HK-2 (cell line): ENCODE data around the gene SNX13.

Source experiments
- DNase-seq: peaks from one replicate; pipeline ENCODE4 v3.0.0-alpha.2; 2018; ENCODE audit not compliant: unreplicated experiment

Gene SNX13

DNA sequence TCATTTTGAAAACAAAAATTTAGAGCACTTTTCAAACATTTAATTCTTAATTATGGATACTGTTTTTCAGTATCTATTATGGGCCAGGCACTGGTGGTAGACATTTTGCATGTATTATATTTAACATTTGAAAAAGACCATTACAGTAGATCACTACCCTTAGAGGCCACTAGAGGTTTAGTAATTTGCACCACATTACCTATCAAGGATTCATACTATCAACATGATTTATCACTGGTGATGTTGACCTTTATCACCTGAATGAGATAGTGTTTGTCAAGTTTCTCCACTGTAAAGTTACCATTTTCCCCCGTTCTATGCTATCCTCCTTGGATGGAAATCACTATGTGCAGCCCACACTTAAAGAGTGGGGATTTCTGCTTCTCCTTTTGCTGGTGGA lies 4.4 kb upstream of the SNX13 start:
- no peak for DNase-seq

DNA sequence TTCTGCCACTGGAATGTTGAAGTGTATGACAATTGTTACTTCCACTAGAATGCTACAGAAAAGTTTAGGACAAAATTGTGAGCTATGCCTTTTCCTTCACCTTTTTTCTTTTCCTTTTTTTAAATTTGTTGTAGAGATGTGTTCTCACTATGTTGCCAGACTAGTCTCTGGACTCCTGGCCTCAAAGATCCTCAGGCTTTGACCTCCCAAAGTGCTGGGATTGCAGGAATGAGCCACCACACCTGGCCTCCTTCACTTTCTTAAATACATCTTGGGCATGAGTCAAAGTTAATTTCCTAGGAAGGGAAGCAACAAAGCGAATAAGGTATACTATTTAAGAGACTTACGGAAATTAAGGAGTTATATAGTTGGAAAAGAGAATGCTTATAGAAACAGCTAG lies 2.7 kb upstream of the SNX13 start:
- no peak for DNase-seq

DNA sequence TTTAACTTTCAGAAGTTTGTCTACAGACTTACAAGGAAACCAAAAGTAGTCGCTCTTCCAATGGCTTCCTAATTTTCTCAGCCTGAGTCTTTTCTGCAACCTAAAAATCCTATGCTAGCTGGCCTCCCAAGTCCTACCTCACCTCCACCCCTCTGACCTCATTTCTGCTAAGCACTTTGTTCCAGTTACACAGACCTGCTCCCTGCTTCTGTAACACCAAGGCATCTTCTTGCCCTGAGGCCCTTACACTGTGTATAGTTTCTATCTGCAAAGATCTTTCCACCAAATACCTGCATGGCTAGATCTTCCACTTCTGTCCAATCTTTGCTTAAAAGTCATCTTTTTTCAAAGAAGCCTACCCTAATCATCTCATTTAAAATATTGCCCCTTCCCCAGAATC lies 1.9 kb upstream of the SNX13 start:
- DNase-seq = no peak

DNA sequence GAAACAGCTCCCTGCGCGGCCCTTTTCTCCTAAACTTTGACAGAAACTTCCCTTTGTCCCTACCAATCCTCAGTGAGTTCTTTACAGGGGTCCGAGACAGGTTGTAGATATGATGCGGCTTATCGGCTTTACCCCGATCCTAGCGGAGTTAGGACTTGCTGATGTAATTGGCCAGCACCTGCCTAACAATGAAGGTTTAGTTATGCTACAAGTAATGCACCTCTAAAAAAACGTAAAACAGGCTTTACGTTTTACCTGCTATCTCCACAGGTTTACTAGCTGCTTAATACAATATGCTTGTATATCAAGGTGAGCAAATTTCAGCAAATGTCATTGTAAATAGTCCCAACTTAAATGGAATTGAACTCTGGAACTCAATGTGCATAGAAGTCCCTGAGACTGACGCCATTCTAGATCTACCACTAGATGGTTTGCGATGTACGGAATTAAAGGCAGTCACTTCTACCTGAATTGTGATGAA lies 697 bp upstream of the SNX13 start:
- DNase-seq = no peak

DNA sequence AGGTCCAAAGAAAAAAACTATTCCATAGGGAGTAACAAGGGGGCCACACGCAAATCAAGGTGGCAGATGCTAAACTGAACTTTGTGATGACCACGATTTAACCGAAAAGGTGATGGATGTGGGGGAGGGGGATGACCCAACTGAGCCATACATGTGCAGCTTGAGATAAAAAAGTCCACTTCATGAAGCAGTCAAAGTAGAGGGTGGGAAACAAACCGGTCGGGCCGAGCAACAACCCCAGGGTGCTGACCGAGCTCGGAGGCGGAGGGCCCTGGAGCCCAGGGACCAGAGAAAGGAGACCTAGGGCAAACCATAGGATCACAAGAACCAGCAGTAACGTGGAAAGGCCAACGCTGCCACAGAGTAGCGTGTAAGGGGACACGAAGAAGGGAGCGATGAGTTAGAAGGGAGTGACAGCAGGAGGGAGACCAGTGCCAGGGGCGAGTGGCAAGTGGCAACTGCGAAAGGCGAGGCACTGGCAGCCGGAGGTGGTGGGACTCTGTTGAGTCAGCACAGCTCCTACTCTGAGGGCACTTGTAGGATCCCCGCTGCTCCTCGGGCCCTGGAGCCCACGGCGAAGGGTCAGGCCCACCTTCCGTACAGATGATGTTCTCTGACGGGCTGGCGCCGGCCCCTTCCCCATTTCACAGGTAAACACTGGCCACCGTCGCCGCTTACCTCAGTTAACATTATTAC lies 540 bp downstream of the SNX13 start:
- peak; percentile 60 for DNase-seq

DNA sequence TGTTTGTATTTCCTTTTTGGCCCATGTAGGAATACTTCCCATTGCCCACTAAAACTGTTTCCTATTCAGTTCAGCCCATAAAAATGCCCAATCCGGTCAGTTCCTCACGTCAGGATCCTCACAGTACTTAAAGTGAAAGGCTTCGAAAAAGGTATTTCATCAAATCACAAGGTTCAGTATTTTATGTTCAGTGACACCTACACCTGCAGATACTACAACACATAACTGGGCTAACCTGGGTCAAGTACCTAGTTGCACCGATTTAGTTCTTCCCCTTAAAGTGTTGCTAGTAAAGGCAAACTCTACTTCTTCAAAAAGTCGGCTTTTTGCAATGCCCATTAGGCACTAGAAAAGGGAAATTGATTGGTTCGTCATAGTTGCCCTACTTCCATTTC lies 1.1 kb downstream of the SNX13 start:
- DNase-seq = peak; percentile 11

DNA sequence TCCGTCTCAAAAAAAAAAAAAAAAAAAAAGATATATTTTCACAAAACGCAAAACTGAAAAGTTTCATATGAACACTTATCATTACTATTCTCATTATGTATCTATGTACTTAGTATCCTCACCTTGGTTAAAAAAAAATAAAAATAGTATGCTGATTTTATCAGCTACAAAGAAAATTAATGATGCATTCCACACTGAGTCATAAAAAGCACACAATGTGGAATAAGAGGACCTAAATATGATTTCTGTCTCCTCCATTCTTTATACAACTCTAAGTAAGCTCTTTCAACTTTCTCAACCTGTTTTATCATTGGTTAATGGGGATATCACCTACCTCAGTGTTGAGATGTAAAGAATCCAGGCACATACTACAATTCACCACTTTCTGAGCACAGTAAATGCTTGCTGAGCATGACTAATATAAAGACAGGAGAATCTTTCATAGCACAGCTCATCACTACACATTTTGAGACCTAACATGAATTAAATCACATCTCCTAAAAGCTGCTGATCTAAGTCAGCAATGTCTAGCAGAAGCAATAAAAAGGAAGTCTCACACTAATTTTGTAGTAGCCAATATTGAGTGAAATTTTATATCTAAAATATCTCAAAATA lies 2.7 kb downstream of the SNX13 start:
- DNase-seq = no peak

DNA sequence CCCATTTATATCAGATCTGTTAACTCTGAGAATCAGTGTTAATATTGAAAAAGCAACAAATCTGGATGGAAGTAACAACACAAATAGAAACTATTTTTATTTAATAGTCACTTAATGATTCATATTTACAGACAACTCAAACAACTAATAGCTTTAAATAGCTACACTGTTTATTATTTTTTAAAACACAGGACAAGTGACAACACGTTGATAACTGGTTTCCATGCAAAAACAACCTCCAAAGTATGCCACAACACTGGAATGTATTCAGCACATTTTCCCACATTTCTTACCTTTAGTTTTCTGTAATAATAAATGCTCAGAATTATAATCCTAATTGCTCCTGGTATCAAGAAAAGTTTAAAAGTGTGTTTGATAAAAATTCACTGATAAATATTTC lies 4.0 kb downstream of the SNX13 start:
- no peak for DNase-seq

DNA sequence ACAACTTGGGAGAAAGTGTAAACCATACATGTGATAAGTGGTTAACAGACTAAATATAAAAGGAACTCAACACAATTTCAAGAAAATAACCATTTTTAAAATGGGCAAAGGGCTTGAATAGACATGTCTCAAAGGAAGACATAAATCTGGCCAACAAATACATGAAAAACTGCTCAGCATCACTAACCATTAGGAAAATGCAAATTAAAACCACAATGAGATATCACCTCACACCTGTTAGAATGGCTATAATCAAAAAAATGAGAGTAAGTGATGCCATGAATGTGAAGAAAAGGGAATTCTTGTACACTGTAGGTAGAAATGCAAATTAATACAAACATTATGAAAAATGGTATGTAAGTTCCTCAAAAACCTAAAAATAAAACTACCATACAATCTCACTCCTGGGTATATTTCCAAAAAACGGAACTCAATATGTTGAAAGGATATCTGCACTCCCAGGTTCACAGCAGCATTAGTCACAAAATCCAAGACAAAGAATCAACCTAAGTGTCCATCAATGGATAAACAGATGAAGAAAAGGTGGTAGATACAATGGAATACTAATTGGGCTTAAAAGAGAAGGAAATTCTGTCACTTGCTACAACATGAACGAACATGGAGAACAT lies 5.6 kb downstream of the SNX13 start:
- DNase-seq = no peak

DNA sequence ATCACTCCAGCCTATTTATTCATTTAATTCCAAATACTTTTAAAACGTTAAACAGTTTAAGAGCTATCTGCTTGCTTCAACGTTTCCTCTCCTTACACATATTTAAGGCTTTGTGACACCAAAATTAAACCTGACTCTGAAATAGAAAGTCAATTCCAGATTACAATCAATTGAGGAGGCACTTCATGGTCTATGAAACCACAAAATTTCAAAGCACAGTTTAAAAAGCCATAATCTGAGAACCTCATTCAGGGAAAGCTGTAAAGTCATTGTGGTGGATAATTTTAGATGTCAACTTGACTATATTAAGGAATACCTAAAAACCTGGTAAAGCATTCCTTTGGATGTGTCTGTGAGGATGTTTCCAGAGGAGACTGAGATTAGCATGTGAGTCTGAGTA lies 6.2 kb downstream of the SNX13 start:
- DNase-seq = no peak

DNA sequence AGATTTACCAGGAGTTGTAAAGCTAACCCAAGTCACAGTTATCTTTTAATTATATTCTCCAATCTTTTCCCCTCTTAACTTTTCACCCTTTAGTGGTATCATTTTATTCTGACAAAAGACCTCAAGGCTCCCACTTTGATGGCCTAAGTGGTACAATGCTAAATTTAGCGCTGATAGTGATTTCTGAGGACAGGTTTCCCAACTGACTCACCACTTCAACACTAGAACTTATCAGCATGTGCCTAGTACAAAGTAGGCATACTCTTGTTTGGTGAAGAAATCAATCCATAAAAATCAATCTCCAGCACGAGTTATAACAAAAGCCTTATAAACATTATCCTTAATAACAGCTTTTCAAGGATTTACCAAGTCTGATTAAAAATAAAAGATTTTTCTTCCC lies 7.5 kb downstream of the SNX13 start:
- no peak for DNase-seq

DNA sequence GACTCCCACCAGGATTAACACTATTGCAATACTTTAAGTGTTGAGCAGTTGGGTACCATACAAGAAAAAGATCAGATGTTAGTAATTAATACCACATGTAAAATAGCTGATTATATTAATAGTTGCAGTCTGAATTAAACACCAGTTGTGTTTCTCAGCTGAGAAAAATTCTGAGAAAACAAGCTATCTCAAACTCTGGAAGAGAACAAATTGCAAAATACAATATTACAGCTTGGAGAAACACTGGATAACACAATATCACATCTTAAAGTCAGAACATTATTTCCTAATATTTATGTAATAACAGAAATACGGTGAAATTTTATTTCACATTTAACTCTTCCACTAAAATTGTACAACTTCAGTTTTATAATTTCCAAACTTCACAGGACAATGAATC lies 9.2 kb downstream of the SNX13 start:
- DNase-seq = no peak

DNA sequence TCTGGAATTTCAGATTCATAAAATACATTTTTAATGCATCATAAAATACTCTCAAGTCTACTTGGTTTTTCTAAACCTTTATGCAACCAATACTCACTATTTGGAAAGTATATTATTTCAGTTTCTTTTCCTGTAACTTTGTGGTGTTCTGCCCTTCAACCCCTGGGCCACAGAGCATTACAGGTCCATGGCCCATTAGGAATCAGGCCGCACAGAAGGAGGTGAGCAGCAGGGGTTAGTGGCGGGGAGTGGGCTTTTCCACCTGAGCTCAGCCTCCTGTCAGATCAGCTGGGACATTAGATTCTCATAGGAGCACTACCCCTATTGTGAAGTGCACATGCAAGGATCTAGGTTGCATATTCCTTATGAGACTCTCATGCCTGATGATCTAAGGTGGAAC lies 9.7 kb downstream of the SNX13 start:
- no peak for DNase-seq

DNA sequence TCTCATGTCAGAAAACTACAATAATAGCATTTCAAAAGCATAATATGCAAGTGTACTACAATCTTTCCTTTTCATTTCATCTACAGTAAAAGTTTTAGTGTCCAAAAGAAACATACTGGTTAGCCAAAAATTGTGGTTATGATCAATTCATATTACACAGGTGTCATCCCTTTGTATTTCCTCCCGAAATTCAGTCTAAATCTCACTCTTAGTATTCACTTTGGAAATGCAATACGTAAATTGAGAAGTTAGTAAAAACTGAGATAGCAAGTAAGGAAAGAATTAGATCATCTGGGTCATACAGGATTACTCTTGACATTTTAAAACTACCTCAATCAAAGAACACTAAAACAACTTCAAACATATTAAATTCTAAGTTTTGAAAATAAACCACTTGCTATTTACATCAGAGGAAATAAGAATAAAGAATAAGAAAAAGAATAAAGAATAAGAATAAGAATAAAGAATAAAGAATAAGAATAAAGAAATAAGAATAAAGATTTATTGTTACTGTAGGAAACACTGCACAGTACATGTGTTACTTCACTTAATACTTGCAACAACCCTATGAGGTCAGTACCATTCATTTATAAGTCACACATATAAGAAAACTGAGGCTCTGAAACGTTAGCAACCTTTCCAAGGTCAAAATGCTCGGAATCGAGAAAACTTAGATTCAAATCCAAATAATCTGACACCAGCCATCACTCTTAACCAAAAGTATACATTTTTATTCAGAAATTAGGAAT lies 10.5 kb downstream of the SNX13 start:
- no peak for DNase-seq

DNA sequence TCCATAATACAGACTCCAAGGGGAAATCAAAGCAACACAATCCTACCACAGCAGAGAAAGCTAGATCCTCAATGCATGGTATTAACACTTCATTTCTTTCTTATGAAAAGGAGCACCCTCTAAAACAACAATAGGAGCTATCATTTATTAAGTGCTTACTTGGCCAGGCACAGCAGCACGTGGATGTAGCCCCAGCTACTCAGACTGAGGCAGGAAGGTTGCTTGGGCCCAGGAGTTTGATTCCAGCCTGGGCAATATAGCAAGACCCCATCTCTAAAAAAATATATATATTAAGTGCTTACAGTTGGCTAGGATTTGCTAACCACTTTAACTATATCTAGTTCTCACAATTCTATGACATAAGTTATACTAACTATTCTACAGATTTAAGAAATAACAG lies 12.2 kb downstream of the SNX13 start:
- no peak for DNase-seq

DNA sequence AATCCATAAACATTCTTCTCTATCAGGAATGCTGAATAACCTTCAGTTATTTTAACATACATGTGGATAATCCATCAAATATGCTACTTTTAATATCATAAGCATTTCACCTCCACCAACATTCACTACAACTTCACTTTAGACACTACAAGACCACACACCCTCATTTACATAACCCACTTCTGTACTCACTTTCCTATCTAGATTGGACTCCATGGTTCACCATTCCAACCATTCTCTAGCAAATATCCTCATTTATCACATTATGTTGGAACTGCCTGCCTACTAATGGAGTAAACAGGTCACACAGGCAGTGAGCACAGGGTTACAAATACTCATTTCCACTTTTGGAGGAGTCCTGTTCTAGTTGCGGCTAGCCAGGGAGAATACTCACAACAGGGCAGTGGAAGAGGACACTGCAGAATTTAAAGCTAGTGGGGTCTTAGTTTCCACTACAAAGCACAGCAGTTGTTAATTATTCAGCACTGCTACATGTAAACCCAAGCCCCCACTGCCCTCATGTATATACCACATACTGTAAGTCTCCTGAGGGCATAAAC lies 18.4 kb downstream of the SNX13 start:
- DNase-seq = no peak

DNA sequence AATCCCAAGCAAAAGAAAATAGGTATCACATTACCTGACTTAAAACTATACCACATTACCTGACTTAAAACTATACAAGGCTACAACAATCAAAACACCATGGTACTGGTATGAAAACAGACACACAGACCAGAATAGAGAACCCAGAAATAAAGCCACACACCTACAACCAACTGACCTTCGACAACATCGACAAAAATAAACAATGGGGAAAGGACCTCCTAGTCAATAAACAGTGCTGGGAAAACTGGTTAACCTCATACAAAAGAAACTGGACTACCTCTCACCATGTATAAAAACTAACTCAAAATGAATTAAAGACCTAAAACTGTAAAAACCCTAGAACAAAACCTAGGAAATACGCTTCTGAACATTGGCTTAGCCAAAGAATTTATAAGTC lies 22.5 kb downstream of the SNX13 start:
- DNase-seq = no peak

DNA sequence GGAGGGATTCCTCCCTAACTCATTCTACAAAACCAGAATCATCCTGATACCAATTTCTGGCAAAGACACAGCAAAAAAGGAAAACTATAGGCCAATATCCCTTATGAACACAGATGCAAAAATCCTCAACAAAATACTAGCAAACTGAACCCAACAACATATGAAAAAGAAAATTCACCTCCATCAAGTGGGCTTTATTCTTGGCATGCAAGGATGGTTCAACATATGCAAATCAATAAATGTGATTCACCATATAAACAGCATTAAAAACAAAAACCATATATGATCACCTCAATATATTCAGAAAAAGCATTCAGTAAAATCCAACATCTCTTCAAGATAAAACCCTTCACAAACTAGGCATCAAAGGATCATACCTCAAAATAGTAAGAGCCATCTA lies 23.5 kb downstream of the SNX13 start:
- no peak for DNase-seq

DNA sequence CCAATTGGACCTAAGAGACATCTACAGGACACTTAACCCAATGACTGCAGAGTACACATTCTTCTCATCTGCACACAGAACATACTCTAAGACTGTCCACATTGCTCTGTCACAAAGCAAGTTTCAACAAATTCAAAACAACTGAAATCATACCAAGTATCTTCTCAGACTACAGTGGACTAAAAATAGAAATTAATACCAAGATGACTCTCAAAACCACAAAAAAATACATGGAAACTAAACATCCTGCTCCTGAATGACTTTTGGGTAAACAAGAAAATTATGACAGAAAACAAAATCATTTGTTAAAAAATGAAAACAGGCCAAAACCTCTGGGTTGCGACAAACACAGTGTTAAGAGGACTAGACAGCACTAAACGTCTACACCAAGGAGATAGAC lies 24.5 kb downstream of the SNX13 start:
- no peak for DNase-seq

DNA sequence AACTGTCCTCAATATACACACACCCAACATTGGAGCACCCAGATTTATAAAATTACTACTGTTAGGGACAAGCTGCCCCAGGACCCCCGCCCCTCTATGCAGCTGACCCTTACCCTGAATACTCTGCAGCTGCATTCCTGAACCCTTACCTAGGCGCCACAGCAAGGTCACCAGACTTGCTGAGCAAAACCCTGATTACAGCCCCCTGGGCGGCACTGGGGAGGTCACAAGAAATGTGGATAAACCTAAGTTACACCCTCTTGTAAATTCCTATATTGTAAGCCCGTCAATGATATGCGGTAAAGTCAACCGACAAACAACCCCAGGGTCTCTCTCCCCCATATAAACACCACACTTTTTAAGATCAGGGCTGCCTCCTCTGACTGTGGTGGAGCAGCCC lies 25.1 kb downstream of the SNX13 start:
- no peak for DNase-seq

DNA sequence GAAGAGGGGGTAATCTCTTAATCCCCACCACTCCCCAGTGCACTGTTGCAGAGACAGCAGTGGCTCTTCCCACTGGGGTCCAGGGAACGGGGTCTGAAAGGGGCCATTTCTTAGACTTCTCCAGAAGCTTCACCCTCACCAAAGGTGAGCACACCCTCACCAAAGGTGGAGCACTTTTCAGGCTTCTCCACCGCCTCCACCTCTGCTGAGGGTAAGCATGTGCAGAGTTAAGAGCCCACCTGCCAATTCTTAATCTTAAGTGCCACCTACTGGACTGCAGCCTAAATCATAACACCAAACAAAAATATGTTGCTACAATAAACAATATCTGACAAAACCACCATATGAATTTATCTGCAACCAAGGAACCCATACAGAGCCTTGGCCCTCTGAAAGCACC lies 27.0 kb downstream of the SNX13 start:
- DNase-seq = no peak

DNA sequence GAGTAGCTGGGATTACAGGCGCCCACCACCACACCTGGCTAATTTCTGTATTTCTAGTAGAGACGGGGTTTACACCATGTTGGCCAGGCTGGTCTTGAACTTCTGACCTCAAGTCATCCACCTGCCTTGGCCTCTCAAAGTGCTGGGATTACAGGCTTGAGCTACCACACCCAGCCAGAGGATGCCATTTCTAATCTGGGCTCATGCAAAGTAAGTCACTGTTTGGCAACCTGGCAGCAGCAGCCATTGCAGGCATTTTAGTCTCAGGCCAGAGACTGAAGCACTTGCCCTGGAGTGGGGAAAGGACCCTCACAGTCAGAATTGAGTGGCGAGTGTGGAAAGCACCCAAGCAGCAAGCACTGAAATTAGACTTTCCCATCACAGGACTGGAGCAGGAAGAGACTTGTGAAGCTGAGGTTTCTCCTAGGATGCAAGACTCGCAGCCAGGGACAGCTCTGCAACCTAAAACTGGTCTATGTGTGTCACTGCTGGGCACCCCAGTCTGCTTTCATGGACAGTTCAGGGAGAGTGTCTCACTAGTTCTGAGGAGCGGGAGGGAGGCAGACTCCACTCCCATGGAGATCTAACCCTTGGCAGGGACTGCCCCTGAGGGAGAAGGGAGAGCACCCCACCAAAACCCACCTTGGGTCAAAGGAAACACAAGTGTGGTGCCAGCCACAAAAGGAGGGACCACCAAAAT lies 27.6 kb downstream of the SNX13 start:
- no peak for DNase-seq
